ES-I3 (cell line): ENCODE data around the gene APBA1.
A peak's percentile ranks its signal among the peaks of the same experiment; 100 is the strongest.

Experiments
- H3K36me3 ChIP-seq: 2 replicates; pipeline ENCODE4 v1.6.1; 2013; ENCODE audit warnings: mild to moderate bottlenecking, low read length, control low read depth, moderate library complexity; ENCODE audit not compliant: insufficient read depth
- H3K4me1 ChIP-seq: 2 replicates; pipeline ENCODE4 v1.6.1; 2013; ENCODE audit warnings: mild to moderate bottlenecking, control low read depth, low read length; ENCODE audit not compliant: insufficient read depth
- H3K9ac ChIP-seq: 2 replicates; pipeline ENCODE4 v1.6.1; 2013; ENCODE audit warnings: low read depth, mild to moderate bottlenecking, low read length, moderate library complexity
- H3K9me3 ChIP-seq: 2 replicates; pipeline ENCODE4 v1.6.1; 2013; ENCODE audit warnings: mild to moderate bottlenecking, low read length, moderate library complexity; ENCODE audit not compliant: control insufficient read depth, insufficient read depth

Gene APBA1

DNA sequence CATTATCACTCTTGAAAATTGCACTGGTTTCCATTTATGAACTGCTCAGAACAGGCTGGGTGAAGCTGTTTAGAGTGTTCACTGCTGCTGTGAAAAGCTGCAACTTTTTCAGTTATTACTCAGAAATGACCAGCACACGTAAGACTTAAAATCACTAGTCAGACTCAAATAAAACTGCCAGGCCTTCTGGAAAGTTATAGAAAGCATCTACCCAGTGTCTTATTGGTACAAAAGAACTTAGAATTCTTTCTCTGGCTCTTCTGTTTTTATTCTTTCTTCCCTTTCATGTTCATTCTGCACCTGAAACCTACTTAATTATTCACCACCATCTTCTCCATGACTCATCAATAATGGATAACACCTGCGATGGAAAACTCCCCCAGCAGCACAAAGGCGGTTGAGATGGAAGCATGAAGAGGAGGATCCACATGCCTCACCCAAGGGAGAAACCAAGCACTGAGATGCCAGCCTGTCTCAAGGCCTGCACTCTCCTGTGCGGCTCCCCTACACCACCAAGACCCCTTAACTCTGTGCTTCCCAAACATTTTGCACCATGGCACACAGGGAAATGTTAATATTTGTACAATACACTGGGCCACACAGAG is 175.2 kb downstream of the APBA1 start:
- H3K4me1 ChIP-seq, result peaks cover 7% of the 10 kb centered on the region
- no peaks in the 10 kb centered on the region for H3K9me3 ChIP-seq
- no peaks in the 10 kb centered on the region for H3K36me3 ChIP-seq
- H3K9ac ChIP-seq, result no peak overlapping the region

DNA sequence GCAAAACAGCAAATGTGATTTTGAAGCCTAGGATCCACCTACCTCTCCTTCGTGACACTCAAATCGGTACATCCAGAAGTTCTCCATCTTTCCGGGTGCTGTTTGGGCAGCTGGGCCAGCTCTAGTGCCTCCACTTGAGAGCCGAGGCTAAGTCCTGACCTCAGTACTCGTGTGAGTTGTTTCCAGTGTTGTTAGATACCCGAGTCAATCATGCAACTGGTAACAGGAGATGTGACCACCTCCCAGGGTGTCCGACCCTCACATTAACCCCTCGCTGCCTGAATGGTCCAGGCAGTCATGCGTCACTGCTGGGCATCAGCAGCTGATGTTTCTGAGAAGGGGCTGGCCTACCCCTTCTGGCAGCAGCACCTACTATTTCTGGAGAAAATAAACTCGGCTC is 176.9 kb downstream of the APBA1 start:
- H3K9ac ChIP-seq, result no peak overlapping the region
- no peaks in the 10 kb centered on the region for H3K36me3 ChIP-seq
- no peaks in the 10 kb centered on the region for H3K9me3 ChIP-seq
- peaks cover 7% of the 10 kb centered on the region for H3K4me1 ChIP-seq

DNA sequence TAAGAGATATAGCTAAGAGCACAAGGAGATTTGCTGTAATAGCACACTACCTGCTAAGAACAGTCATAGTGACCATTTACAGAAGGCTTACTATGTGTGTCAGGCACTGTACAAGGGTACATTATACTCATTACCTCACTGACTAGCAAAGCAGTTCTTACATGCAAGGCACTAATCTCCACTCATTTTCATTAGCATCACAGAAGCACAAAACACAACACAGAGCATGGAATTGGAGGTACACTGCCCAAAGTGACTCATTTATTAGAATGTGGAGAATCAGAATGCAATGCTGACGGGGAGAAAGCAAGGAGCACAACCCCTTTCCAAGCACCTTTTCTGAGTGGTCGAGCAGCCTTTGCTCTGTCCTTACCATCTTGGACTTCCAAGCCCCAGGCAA is 177.4 kb downstream of the APBA1 start:
- Histone ChIP-seq H3K36me3 (no peaks in the 10 kb centered on the region), H3K9ac (no peak overlapping the region), H3K4me1 (peaks cover 7% of the 10 kb centered on the region), H3K9me3 (no peaks in the 10 kb centered on the region)

DNA sequence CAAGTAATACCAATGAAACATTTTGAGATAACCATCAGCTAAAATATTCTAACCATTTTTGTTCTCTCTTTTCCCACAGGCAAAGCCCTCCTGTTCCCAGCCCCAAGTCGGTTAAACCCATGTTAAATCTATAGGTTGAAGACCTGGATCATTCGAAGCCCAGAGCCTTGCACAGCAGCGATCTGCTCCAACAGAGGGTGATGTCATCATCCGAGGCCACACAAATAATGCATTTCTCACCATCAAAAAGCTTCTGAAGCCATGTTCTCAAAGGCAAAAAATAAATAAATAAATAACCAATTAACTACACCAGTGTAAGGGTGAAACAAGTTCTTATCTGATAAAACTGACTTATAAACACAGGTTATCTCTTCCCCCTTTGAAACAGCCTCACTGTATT is 178.0 kb downstream of the APBA1 start:
- H3K36me3 ChIP-seq, result no peaks in the 10 kb centered on the region
- no peaks in the 10 kb centered on the region for H3K9me3 ChIP-seq
- no peak overlapping the region for H3K9ac ChIP-seq
- peaks cover 7% of the 10 kb centered on the region for H3K4me1 ChIP-seq

DNA sequence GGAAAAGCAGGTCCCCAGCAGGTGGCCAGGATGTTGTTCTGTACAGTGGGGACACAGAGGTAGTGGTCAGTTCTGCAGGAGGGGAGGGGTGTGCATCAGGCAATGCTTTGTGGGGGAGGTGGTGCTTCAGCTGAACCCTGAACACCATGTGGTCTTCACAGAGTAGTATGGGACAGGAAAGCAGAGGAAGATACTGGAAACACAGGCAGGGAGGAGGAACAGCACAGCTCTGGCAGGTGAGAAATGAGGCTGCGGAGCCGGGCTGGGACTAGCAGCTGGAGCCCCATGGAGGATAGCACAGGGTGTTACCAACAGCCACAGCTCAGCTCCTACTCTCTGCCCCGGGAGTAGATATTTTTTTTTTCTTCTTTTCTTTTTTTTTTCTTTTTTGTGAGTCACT is 185.7 kb downstream of the APBA1 start:
- H3K36me3 ChIP-seq, result no peaks in the 10 kb centered on the region
- no peak overlapping the region for H3K9ac ChIP-seq
- peaks cover 5% of the 10 kb centered on the region; the same call in 1 of the 2 replicates for H3K4me1 ChIP-seq
- H3K9me3 ChIP-seq, result no peaks in the 10 kb centered on the region

DNA sequence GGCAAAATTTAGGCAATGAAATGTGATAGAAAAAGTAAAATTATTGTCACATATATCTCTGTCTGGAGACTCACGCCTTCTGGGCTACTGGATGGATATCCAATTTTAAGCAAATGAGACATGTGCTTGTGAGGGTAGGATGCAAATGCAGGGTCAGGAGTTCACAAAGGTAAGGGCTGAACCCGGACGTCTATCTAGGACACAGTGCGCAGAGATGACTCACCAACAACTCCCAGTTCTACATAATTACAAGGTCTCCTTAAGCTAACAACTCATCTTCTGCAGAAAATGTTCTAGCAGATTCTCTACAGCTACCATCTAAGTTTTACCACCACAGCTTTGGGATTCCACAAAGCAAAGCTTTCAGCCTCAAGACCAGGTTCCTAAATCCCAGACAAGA is 186.7 kb downstream of the APBA1 start:
- no peaks in the 10 kb centered on the region for H3K9me3 ChIP-seq
- no peak overlapping the region for H3K9ac ChIP-seq
- H3K36me3 ChIP-seq, result no peaks in the 10 kb centered on the region
- peaks cover 5% of the 10 kb centered on the region; the same call in 1 of the 2 replicates for H3K4me1 ChIP-seq

DNA sequence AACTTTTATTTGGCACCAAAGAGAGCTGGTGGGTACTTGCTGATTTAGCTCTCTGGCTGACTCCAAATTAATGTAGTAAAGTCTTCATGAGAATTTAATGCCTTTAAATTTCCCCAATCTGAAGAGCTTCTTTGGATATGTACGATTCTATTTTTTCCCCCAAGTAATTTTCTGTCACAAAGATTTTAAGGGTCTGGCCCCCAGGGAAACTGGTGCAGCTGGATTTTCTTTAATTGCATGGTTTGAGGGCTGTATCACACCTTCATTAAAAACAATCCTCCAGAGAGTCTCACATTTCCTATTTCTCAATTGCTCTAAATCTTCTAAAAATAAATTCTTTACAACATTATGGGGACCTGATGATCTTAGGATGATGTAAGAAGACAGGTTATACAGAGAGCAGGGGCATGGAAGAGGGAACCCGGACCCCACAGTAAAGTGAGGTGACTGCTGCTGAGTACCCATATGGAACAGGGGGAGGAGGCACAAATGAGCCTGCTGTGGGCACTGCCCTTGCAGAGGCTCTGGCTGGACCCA is 188.2 kb downstream of the APBA1 start:
- H3K36me3 ChIP-seq, result no peaks in the 10 kb centered on the region
- peaks cover 5% of the 10 kb centered on the region; the same call in 1 of the 2 replicates for H3K4me1 ChIP-seq
- H3K9ac ChIP-seq, result no peak overlapping the region
- no peaks in the 10 kb centered on the region for H3K9me3 ChIP-seq

DNA sequence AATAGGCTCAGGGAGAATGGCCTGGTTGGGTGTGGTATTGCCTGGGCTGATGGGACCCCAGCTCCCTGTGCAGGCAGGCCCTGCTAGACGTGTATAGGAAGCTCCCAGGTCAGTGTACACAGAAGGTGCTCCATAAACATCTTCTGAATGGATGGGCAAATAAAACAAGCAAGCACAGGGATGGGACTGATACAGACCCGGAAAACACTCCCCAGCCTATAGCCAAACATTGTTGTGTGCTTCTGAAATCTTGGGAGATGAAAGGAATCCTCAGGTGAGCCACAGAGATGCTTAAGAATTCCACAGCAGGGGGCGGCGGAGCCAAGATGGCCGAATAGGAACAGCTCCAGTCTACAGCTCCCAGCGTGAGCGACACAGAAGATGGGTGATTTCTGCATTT is 195.4 kb downstream of the APBA1 start:
- H3K9me3 ChIP-seq, result no peaks in the 10 kb centered on the region
- peak overlapping the region; percentile 4; the same call in 1 of the 2 replicates for H3K9ac ChIP-seq
- H3K36me3 ChIP-seq, result no peaks in the 10 kb centered on the region
- H3K4me1 ChIP-seq, result 0 out of 2 replicates have a peak, but pooled peaks cover 5% of the 10 kb centered on the region

DNA sequence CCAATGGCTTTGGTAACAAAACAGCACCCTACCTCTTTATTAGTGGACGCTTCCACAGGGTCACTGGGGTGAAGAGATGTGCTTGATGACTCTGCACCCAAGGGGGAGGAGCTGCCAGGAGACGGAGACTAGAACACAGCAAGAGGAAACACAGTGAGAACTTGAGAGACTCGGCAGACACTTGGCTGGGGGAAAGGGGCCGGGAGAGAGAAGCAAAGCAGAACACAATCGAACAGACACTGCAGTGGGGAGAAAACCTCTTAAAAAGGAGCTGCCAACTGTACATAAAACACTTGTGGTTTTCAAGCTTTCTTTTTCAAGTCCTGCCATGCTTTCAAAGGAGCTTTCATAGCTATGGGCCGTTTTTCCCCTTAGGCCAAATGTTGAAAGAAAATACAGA is 196.2 kb downstream of the APBA1 start:
- H3K9me3 ChIP-seq, result no peaks in the 10 kb centered on the region
- H3K4me1 ChIP-seq, result 0 out of 2 replicates have a peak, but pooled peaks cover 5% of the 10 kb centered on the region
- no peak overlapping the region for H3K9ac ChIP-seq
- no peaks in the 10 kb centered on the region for H3K36me3 ChIP-seq

DNA sequence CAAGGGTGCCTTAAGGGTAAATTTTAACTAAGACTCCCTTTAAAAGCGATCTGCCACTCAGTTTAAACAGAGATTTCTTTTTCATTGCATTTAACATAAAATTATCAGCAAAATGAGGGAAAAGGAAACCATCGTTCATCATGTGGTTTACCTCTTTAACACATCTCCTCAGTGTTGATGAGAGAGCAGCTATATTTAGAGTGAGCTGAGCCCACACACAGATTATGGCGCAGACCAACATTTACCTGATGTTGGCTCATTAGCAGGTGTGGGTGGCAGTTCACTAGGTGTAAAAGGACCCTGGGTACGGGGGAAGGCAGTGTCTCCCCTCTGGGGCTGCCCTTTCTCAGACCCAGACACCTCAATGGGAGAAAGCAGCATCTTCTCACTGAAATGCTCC is 197.3 kb downstream of the APBA1 start:
- Histone ChIP-seq H3K36me3 (no peaks in the 10 kb centered on the region), H3K9ac (no peak overlapping the region), H3K9me3 (no peaks in the 10 kb centered on the region), H3K4me1 (0 out of 2 replicates have a peak, but pooled peaks cover 5% of the 10 kb centered on the region)

DNA sequence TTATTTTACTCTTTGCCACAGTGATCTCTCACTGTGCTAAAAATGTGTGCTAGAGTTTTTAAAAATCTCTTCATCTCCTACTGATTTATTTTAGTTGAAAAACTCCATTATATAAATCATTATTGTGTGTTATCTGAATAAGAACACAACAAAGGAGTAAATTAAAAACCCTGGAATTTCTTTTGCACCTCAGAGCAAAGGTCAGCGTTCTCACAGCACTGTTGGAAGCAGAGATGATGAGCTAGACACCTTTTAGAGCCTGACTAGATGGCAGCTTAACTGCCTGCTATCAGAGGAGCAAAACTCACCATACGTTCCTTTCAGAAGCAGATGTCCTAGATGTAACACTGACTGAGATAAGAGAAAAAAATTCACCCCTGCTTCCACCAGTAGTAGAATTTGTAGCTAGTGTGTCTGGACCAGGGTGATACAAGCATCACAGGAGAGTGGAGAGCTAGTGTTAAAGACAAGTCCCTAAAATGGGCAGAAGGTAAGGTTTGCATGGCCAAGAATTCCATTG is 200.0 kb downstream of the APBA1 start:
- 0 out of 2 replicates have a peak, but pooled peaks cover 5% of the 10 kb centered on the region for H3K4me1 ChIP-seq
- H3K9ac ChIP-seq, result no peak overlapping the region
- H3K9me3 ChIP-seq, result no peaks in the 10 kb centered on the region
- H3K36me3 ChIP-seq, result no peaks in the 10 kb centered on the region

DNA sequence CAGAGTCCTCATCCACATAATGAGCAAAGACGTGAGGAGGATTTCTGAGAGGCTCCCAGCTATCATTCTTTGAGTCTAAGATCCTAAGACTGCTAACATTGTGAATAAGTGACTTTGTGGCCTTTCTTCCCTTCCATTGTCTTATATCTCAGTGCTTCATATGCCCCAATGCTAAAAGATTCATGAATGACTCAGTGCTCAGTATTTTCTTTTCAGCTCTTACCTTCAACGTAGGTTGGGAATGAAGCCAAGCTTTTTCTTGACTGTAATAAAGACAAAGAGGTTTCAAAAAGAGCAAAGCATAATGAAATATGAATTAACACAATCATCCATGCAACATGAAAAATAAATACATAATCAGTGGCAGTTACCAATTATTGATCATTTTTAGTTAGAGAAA is 200.7 kb downstream of the APBA1 start:
- Histone ChIP-seq H3K4me1 (0 out of 2 replicates have a peak, but pooled peaks cover under 1% of the 10 kb centered on the region), H3K9ac (no peak overlapping the region), H3K9me3 (no peaks in the 10 kb centered on the region), H3K36me3 (no peaks in the 10 kb centered on the region)

DNA sequence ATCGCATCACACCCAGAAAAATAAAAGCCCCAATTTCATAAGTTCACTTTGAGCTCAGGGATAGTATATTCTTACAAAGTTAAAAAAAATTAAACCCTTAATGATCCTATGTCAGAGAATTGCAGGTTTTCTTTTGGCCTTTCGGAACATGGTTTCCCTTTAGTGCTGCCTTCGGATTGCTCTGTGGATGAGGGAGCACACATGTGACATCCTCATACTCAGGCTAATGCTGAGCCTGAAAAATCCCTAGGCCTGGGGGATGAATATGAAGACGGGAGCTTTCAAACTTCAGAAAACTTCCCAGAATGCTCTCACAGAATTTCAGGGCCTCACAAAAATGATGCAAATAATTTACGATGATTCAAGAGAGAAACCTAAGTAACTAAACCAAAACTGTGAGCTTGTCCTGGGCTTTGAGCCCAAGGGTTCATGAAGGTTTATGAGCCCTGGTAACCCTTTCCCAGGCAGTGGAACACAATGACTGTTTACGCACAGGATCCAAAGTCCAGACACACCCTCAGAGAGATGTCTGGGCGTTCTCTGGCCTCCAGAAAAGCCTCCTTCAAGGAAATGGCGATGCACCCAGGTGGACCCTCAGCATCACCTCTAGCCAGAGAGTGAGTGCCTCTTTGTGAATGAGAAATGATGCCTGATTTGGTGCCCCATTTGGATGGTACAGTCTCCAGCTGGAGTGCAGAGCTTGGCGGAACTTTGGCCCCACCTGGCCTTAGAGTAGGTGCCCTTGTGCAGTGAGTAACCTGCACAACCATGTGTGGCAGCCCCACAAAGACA is 201.8 kb downstream of the APBA1 start:
- Histone ChIP-seq H3K36me3 (no peaks in the 10 kb centered on the region), H3K4me1 (no peaks in the 10 kb centered on the region)

DNA sequence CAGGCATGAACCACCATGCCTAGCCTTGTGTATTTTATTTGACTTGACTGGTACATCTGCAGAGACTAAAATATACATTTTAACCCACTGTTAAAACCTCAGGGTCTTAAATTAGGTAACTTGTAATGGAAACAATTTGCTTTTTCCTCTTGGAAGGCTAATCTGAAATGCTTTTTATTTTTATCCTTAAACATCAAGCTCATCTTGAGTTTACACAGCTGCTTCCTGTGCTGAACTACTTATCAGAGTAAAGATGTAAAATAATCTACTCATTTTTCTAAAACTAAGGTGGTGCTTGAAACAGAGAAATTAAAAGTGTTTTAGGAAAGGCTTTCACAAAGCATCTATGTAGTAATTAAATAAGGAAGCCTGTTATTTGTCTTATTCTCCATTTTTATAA is 203.0 kb downstream of the APBA1 start:
- Histone ChIP-seq H3K9ac (no peak overlapping the region), H3K9me3 (no peaks in the 10 kb centered on the region), H3K36me3 (no peaks in the 10 kb centered on the region), H3K4me1 (no peaks in the 10 kb centered on the region)

More for the DNA sequence above, 201.8 kb downstream of the APBA1 start:
- H3K9me3 ChIP-seq, result no peaks in the 10 kb centered on the region
- H3K9ac ChIP-seq, result no peak overlapping the region
